K562 (cell line): ENCODE data around the gene SLBP. TPM values are rescaled to one million over a fixed set of nuclear protein-coding genes. Genes with fewer than 3 reads are reported as not detected.

Experiments
- ATF4 ChIP-seq: fragments of 450-650 bp; formaldehyde crosslinking; IDR thresholded peaks from 2 replicates; pipeline ENCODE4 v1.4.0; 2022; ENCODE audit warnings: mild to moderate bottlenecking, moderate library complexity
- CAMTA2 ChIP-seq: fragments of 250-450 bp; sonication (Bioruptor Pico); conservative IDR thresholded peaks from 2 replicates; pipeline ENCODE4 v1.5.1; 2022
- CREM ChIP-seq: IDR thresholded peaks from 2 replicates; pipeline ENCODE4 v1.6.1; 2014; ENCODE audit warnings: antibody characterized with exemption, low read depth
- GATA2 ChIP-seq: sonication (generic); formaldehyde crosslinking; IDR thresholded peaks from 2 replicates; pipeline ENCODE4 v1.4.0; 2020; ENCODE audit warnings: mild to moderate bottlenecking, missing genetic modification reagents
- GTF3C2 ChIP-seq: IDR thresholded peaks from 3 replicates; pipeline ENCODE4 v1.6.1; 2011; ENCODE audit warnings: borderline replicate concordance, mild to moderate bottlenecking, moderate library complexity; ENCODE audit not compliant: insufficient read length; ENCODE audit errors: extremely low read depth
- HMBOX1 ChIP-seq: sonication (generic); IDR thresholded peaks from 2 replicates; pipeline ENCODE4 v1.6.1; 2016
- MYC ChIP-seq, 2 experiments: fragments of 250-450 bp in 1 of 2; sonication (Bioruptor Pico) in 1 of 2; IDR thresholded peaks; 2 replicates each; pipeline versions ENCODE4 v1.5.1 to v1.6.1; 2012 to 2021; ENCODE audit warnings: low read depth in 2 of 2, borderline replicate concordance in 1 of 2, improper control_type of control experiment in 1 of 2, low read length in 1 of 2, mild to moderate bottlenecking in 1 of 2, moderate library complexity in 1 of 2
- PKNOX1 ChIP-seq: fragments of 450-650 bp; IDR thresholded peaks from 2 replicates; pipeline ENCODE4 v1.6.1; 2016
- RBM17 ChIP-seq: fragments of 200-400 bp; formaldehyde crosslinking; IDR thresholded peaks from 2 replicates; pipeline ENCODE4 v1.6.1; 2017; ENCODE audit warnings: low read depth, mild to moderate bottlenecking, low read length, borderline replicate concordance
- ZBTB7A ChIP-seq: IDR thresholded peaks from 2 replicates; pipeline ENCODE4 v1.6.1; 2011; ENCODE audit warnings: low read depth, mild to moderate bottlenecking, low read length, moderate library complexity, borderline replicate concordance; ENCODE audit not compliant: control insufficient read depth
- ZNF347 ChIP-seq: fragments of 450-650 bp; formaldehyde crosslinking; IDR thresholded peaks from 2 replicates; pipeline ENCODE4 v1.4.0; 2020; ENCODE audit warnings: low read depth, mild to moderate bottlenecking, moderate library complexity
- polyA plus RNA-seq, 8 experiments: library from polyadenylated mRNA; depleted of rRNA in 4 of 8; stranded (reverse) in 5 of 8; unstranded in 3 of 8; fragments of >200 nt; fragmentation: Nextera tagmentation in 2 of 8; fragmentation: Illumina TruSeq in 1 of 8; extraction: Ambion mirVana in 2 of 8; extraction: Trizol in 1 of 8; gene quantifications; 2 replicates each; pipeline versions ENCODE4 v1.2.1 to v1.2.3, GENCODE V29; 2011 to 2014; ENCODE audit warnings: inconsistent platforms in 1 of 8, missing spikeins in 1 of 8
- total RNA-seq, 7 experiments: library from RNA; depleted of rRNA in 6 of 7; stranded (reverse); fragments of >200 nt in 6 of 7; fragmentation: Illumina TruSeq in 2 of 7; extraction: Trizol in 2 of 7; gene quantifications; 2 replicates each; pipeline versions ENCODE4 v1.2.1 to v1.2.3, GENCODE V29; 2011 to 2021; ENCODE audit warnings: low replicate concordance in 1 of 7
- TF ChIP-seq, protein P1 (sequence below), 2 experiments: fragments of 200-800 bp in 1 of 2; sonication (Bioruptor generic) in 1 of 2; sonication (generic) in 1 of 2; formaldehyde crosslinking in 1 of 2; IDR thresholded peaks in 1 of 2; conservative IDR thresholded peaks in 1 of 2; 2 replicates each; pipeline versions ENCODE4 v1.5.0 to v1.6.1; 2016 to 2020; ENCODE audit warnings: missing compliant biosample characterization in 1 of 2, missing genetic modification characterization in 1 of 2, missing genetic modification reagents in 1 of 2
- TF ChIP-seq, protein P2 (sequence below), 2 experiments: fragments of 450-650 bp; IDR thresholded peaks; 2 replicates each; pipeline ENCODE4 v1.6.1; 2018; ENCODE audit warnings: mild to moderate bottlenecking in 2 of 2, low read depth in 1 of 2; ENCODE audit not compliant: partially characterized antibody in 2 of 2

SLBP gene
- total and polyA plus RNA-seq, 9 of the 15 experiments (the other 6 are each of a cell fraction or from before 2014, with no cell fraction given), result 49.4 to 221 (median 162) TPM

DNA sequence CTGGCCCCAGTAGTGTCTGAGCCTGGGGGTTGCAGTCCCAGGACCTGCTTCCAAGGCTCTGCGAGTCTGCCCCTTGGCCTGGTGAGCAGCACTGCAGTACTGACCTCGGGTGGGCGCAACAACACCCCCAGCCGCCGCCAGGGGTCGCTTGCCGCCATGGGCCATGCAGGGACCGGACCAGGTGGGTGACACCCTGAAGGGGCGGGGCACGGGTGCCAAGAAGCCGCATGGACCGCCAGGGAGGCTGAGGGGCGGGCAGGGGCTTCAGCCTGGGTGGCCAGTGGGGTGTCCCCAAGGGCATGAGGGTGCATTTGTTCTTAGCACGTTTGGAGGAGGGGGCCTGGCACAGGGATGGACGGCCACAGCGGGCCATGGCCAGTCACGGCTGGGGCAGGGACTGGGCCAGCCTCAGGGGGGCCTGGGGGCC lies 34.2 kb upstream of the SLBP start (continued):
- no peak for TF ChIP-seq HMBOX1
- TF ChIP-seq, protein P1, sequence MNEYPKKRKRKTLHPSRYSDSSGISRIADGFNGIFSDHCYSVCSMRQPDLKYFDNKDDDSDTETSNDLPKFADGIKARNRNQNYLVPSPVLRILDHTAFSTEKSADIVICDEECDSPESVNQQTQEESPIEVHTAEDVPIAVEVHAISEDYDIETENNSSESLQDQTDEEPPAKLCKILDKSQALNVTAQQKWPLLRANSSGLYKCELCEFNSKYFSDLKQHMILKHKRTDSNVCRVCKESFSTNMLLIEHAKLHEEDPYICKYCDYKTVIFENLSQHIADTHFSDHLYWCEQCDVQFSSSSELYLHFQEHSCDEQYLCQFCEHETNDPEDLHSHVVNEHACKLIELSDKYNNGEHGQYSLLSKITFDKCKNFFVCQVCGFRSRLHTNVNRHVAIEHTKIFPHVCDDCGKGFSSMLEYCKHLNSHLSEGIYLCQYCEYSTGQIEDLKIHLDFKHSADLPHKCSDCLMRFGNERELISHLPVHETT (CRISPR knock-in tag; conservative IDR thresholded peaks at IDR 0.05 in 1 of 2, IDR thresholded peaks at IDR 0.05 in 1 of 2), result no peak
- TF ChIP-seq MYC (IDR thresholded peaks at IDR 0.05; ENCODE audit: low read depth, low read length), result peak; percentile 55; the same call in 1 of the 2 replicates
- no peak for TF ChIP-seq MYC (CRISPR knock-in tag; IDR thresholded peaks at IDR 0.05; ENCODE audit: borderline replicate concordance, low read depth)
- no peak for TF ChIP-seq CAMTA2 (CRISPR knock-in tag)
- TF ChIP-seq ZNF347 (CRISPR knock-in tag), result no peak
- no peak for TF ChIP-seq GTF3C2
- no peak for TF ChIP-seq PKNOX1
- peak; percentile 95 for TF ChIP-seq ZBTB7A
- TF ChIP-seq RBM17, result no peak
- no peak for TF ChIP-seq ATF4
- peak; percentile 40 for TF ChIP-seq CREM
- no peak for TF ChIP-seq GATA2
- TF ChIP-seq, protein P2, sequence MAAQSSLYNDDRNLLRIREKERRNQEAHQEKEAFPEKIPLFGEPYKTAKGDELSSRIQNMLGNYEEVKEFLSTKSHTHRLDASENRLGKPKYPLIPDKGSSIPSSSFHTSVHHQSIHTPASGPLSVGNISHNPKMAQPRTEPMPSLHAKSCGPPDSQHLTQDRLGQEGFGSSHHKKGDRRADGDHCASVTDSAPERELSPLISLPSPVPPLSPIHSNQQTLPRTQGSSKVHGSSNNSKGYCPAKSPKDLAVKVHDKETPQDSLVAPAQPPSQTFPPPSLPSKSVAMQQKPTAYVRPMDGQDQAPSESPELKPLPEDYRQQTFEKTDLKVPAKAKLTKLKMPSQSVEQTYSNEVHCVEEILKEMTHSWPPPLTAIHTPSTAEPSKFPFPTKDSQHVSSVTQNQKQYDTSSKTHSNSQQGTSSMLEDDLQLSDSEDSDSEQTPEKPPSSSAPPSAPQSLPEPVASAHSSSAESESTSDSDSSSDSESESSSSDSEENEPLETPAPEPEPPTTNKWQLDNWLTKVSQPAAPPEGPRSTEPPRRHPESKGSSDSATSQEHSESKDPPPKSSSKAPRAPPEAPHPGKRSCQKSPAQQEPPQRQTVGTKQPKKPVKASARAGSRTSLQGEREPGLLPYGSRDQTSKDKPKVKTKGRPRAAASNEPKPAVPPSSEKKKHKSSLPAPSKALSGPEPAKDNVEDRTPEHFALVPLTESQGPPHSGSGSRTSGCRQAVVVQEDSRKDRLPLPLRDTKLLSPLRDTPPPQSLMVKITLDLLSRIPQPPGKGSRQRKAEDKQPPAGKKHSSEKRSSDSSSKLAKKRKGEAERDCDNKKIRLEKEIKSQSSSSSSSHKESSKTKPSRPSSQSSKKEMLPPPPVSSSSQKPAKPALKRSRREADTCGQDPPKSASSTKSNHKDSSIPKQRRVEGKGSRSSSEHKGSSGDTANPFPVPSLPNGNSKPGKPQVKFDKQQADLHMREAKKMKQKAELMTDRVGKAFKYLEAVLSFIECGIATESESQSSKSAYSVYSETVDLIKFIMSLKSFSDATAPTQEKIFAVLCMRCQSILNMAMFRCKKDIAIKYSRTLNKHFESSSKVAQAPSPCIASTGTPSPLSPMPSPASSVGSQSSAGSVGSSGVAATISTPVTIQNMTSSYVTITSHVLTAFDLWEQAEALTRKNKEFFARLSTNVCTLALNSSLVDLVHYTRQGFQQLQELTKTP (IDR thresholded peaks at IDR 0.05; ENCODE audit: low read depth in 1 of 2, partially characterized antibody in 2 of 2), result no peak
